H9 (cell line): Measurements from ENCODE around the gene TRIM24. TPM values are rescaled to one million over a fixed set of nuclear protein-coding genes. Genes with fewer than 3 reads are reported as not detected.

Source experiments
- DNase-seq: peaks from one replicate; pipeline ENCODE4 v3.0.0-alpha.2; 2017
- H2AFZ ChIP-seq: one replicate; pipeline ENCODE4 v1.6.1; 2013; ENCODE audit warnings: mild to moderate bottlenecking, low read length, control low read depth, moderate library complexity
- H2AK5ac ChIP-seq: 2 replicates; pipeline ENCODE4 v1.6.1; 2013; ENCODE audit warnings: low read length, control low read depth, mixed read lengths; ENCODE audit not compliant: insufficient read length
- H2BK120ac ChIP-seq: one replicate; pipeline ENCODE4 v1.6.1; 2013; ENCODE audit warnings: low read depth, mild to moderate bottlenecking, low read length, control low read depth, inconsistent platforms; ENCODE audit not compliant: poor library complexity, severe bottlenecking
- H2BK12ac ChIP-seq: 2 replicates; pipeline ENCODE4 v1.6.1; 2013; ENCODE audit warnings: low read length, control low read depth, mixed read lengths, low read depth; ENCODE audit not compliant: insufficient read length
- H2BK15ac ChIP-seq: 2 replicates; pipeline ENCODE4 v1.6.1; 2013; ENCODE audit warnings: low read depth, low read length, control low read depth
- H2BK20ac ChIP-seq: one replicate; pipeline ENCODE4 v1.6.1; 2013; ENCODE audit warnings: low read depth, mild to moderate bottlenecking, low read length, control low read depth, inconsistent platforms; ENCODE audit not compliant: poor library complexity, severe bottlenecking
- H2BK5ac ChIP-seq: 2 replicates; pipeline ENCODE4 v1.6.1; 2013; ENCODE audit warnings: low read length, control low read depth, mixed read lengths; ENCODE audit not compliant: insufficient read length
- H3K14ac ChIP-seq: 2 replicates; pipeline ENCODE4 v1.6.1; 2013; ENCODE audit warnings: low read length, control low read depth; ENCODE audit not compliant: insufficient read depth
- H3K18ac ChIP-seq: 2 replicates; pipeline ENCODE4 v1.6.1; 2013; ENCODE audit warnings: low read depth, mild to moderate bottlenecking, mixed read lengths, low read length, control low read depth; ENCODE audit not compliant: insufficient read length
- H3K23ac ChIP-seq: 2 replicates; pipeline ENCODE4 v1.6.1; 2013; ENCODE audit warnings: low read length, control low read depth, mixed read lengths, low read depth; ENCODE audit not compliant: insufficient read length
- H3K23me2 ChIP-seq: 2 replicates; pipeline ENCODE4 v1.6.1; 2013; ENCODE audit warnings: low read depth, mild to moderate bottlenecking, mixed read lengths, low read length, control low read depth; ENCODE audit not compliant: insufficient read length, poor library complexity, severe bottlenecking
- H3K27ac ChIP-seq: 2 replicates; pipeline ENCODE4 v1.5.1; 2013; ENCODE audit warnings: low read length, control low read depth, mixed read lengths, low read depth; ENCODE audit not compliant: insufficient read length
- H3K27me3 ChIP-seq: 2 replicates; pipeline ENCODE4 v1.6.1; 2013; ENCODE audit warnings: low read length, control low read depth, inconsistent platforms; ENCODE audit not compliant: insufficient read depth
- H3K4ac ChIP-seq: 2 replicates; pipeline ENCODE4 v1.6.1; 2013; ENCODE audit warnings: low read depth, mild to moderate bottlenecking, control low read depth, inconsistent platforms, low read length, moderate library complexity
- H3K4me1 ChIP-seq: 2 replicates; pipeline ENCODE4 v1.6.1; 2013; ENCODE audit warnings: low read length, control low read depth, inconsistent platforms; ENCODE audit not compliant: insufficient read depth
- H3K4me2 ChIP-seq: 2 replicates; pipeline ENCODE4 v1.6.1; 2013; ENCODE audit warnings: low read length, control low read depth, mixed read lengths; ENCODE audit not compliant: insufficient read length, insufficient read depth
- H3K56ac ChIP-seq: 2 replicates; pipeline ENCODE4 v1.6.1; 2013; ENCODE audit warnings: low read depth, mild to moderate bottlenecking, mixed read lengths, low read length, control low read depth; ENCODE audit not compliant: insufficient read length
- H3K79me1 ChIP-seq: 2 replicates; pipeline ENCODE4 v1.6.1; 2013; ENCODE audit warnings: low read depth, mild to moderate bottlenecking, moderate library complexity, low read length, control low read depth, inconsistent platforms; ENCODE audit not compliant: insufficient read depth, poor library complexity, severe bottlenecking
- H3K79me2 ChIP-seq: 2 replicates; pipeline ENCODE4 v1.6.1; 2013; ENCODE audit warnings: low read length, control low read depth, inconsistent platforms; ENCODE audit not compliant: insufficient read depth
- H3K9ac ChIP-seq: 2 replicates; pipeline ENCODE4 v1.6.1; 2013; ENCODE audit warnings: low read length, control low read depth, mixed read lengths; ENCODE audit not compliant: insufficient read length; ENCODE audit errors: extremely low read depth
- H3K9me3 ChIP-seq: one replicate; pipeline ENCODE4 v1.6.1; 2013; ENCODE audit warnings: low read depth, low read length, inconsistent platforms; ENCODE audit not compliant: control insufficient read depth
- H3T11ph ChIP-seq: one replicate; pipeline ENCODE4 v1.6.1; 2013; ENCODE audit warnings: mild to moderate bottlenecking, low read length, control low read depth, inconsistent platforms
- H4K20me1 ChIP-seq: one replicate; pipeline ENCODE4 v1.6.1; 2013; ENCODE audit not compliant: control insufficient read depth, insufficient read length, insufficient read depth
- H4K5ac ChIP-seq: 2 replicates; pipeline ENCODE4 v1.6.1; 2013; ENCODE audit warnings: low read depth, mild to moderate bottlenecking, mixed read lengths, low read length, control low read depth; ENCODE audit not compliant: insufficient read length
- H4K8ac ChIP-seq: replicated peaks from 2 replicates; pipeline ENCODE4 v1.6.1; 2013; ENCODE audit warnings: low read length, control low read depth, mixed read lengths, low read depth; ENCODE audit not compliant: insufficient read length
- H4K91ac ChIP-seq: 2 replicates; pipeline ENCODE4 v1.6.1; 2013; ENCODE audit warnings: low read depth, mild to moderate bottlenecking, moderate library complexity, mixed read lengths, low read length, control low read depth; ENCODE audit not compliant: insufficient read length
- H3K27ac Mint-ChIP-seq, 3 experiments: 2 replicates in 2 of 3; 3 replicates in 1 of 3; pipeline ENCODE4 v1.8.0; 2020 to 2021; ENCODE audit warnings: mixed read lengths in 3 of 3, mild to moderate bottlenecking in 1 of 3, moderate library complexity in 1 of 3
- H3K27me3 Mint-ChIP-seq: 2 replicates; pipeline ENCODE4 v1.8.0; 2021; ENCODE audit warnings: low read depth, mild to moderate bottlenecking, moderate library complexity, mixed read lengths
- H3K36me3 Mint-ChIP-seq, 3 experiments: 2 replicates in 2 of 3; 3 replicates in 1 of 3; pipeline ENCODE4 v1.8.0; 2020 to 2021; ENCODE audit warnings: low read depth in 3 of 3, mixed read lengths in 3 of 3; ENCODE audit not compliant: insufficient read depth in 1 of 3
- H3K4me1 Mint-ChIP-seq, 2 experiments: 2 replicates each; pipeline ENCODE4 v1.8.0; 2020; ENCODE audit warnings: mixed read lengths in 2 of 2
- H3K4me3 Mint-ChIP-seq, 2 experiments: 2 replicates in 1 of 2; 3 replicates in 1 of 2; pipeline ENCODE4 v1.8.0; 2020 to 2021; ENCODE audit warnings: mild to moderate bottlenecking in 2 of 2, mixed read lengths in 2 of 2, moderate library complexity in 1 of 2
- H3K9me3 Mint-ChIP-seq, 2 experiments: 2 replicates in 1 of 2; 3 replicates in 1 of 2; pipeline ENCODE4 v1.8.0; 2020; ENCODE audit warnings: mild to moderate bottlenecking in 2 of 2, mixed read lengths in 2 of 2, moderate library complexity in 1 of 2
- CTCF ChIP-seq: fragments of 200-600 bp; sonication (generic); conservative IDR thresholded peaks from 3 replicates; pipeline ENCODE4 v1.8.0; 2021; ENCODE audit warnings: antibody characterized with exemption, mild to moderate bottlenecking
- WGBS: extraction: QIAGEN DNeasy Blood & Tissue Kit; methylation state at CpG from one replicate; pipeline ENCODE4 v1.1.7; 2013; ENCODE audit warnings: missing lambda C conversion rate, low lambda C conversion rate, mixed read lengths; ENCODE audit not compliant: insufficient read length; ENCODE audit errors: extremely low coverage; 5-methylcytosine and 5-hydroxymethylcytosine counted together
- total RNA-seq: library from RNA; stranded (reverse); gene quantifications from 2 replicates; pipeline ENCODE4 v1.2.1, GENCODE V29; 2021

Gene TRIM24
- total RNA-seq, 1 experiment from 2014 or later, result 260 TPM

GRCh38 chr7:138587485-138587884, 127.4 kb downstream of the TRIM24 start:
- Histone ChIP-seq H3K18ac (no peak overlapping the region), H3K4me1 (no peaks in the 10 kb centered on the region), H2BK120ac (no peak overlapping the region), H3K4me2 (no peak overlapping the region), H2AFZ (no peak overlapping the region), H4K91ac (no peak overlapping the region), H2AK5ac (no peak overlapping the region), H3K9ac (no peak overlapping the region), H3K27ac (no peak overlapping the region), H2BK15ac (no peak overlapping the region), H4K5ac (no peak overlapping the region), H3K79me2 (no peaks in the 10 kb centered on the region; the same call in 1 of the 2 replicates), H3K14ac (no peak overlapping the region), H3K79me1 (no peaks in the 10 kb centered on the region), H4K20me1 (no peaks in the 10 kb centered on the region), H3K23ac (no peak overlapping the region), H2BK12ac (no peak overlapping the region), H3K56ac (no peak overlapping the region), H2BK20ac (no peak overlapping the region), H3K23me2 (no peaks in the 10 kb centered on the region), H4K8ac (no peak overlapping the region), H3K4ac (no peak overlapping the region), H3T11ph (no peak overlapping the region), H2BK5ac (no peak overlapping the region), H3K27me3 (no peaks in the 10 kb centered on the region), H3K9me3 (no peaks in the 10 kb centered on the region)
- H3K27ac Mint-ChIP-seq, result peak overlapping the region in 1 of 3 experiments; percentile 91; a peak in 3 of 7 replicates
- no peak for DNase-seq
- WGBS, result no CpG with 5 or more reads among the region's 4 CpGs
- H3K4me1 Mint-ChIP-seq, result peaks cover 4 to 21% of the 10 kb centered on the region in 2 experiments
- peaks cover 35 to 58% (median 52%) of the 10 kb centered on the region in 3 experiments; a peak in 6 of 7 replicates for H3K36me3 Mint-ChIP-seq
- no peaks in the 10 kb centered on the region for H3K9me3 Mint-ChIP-seq
- no peak for TF ChIP-seq CTCF
- peaks cover 3% of the 10 kb centered on the region for H3K27me3 Mint-ChIP-seq
- H3K4me3 Mint-ChIP-seq, result no peak overlapping the region
